Activated naive CD8-positive, alpha-beta T cell treated with anti-CD3 and anti-CD28 coated beads for 36 hours (primary cell): ENCODE measurements around the gene FAAH2. TPM values are rescaled to one million over a fixed set of nuclear protein-coding genes. Genes with fewer than 3 reads are reported as not detected.
"Not testable (repeated sequence)": the region's sequence is repeated elsewhere in the genome, so short reads cannot be mapped to it uniquely, and the experiment has no call there.

Experiments
- DNase-seq: peaks from one replicate; pipeline ENCODE4 v3.0.0; 2021
- H3K27ac Mint-ChIP-seq: one replicate; pipeline ENCODE4 v1.8.0; 2022; ENCODE audit warnings: mild to moderate bottlenecking, moderate library complexity, mixed read lengths
- H3K27me3 Mint-ChIP-seq: one replicate; pipeline ENCODE4 v1.8.0; 2022; ENCODE audit warnings: mild to moderate bottlenecking, mixed read lengths
- H3K36me3 Mint-ChIP-seq: one replicate; pipeline ENCODE4 v1.8.0; 2021; ENCODE audit warnings: mild to moderate bottlenecking, mixed read lengths
- H3K4me1 Mint-ChIP-seq: one replicate; pipeline ENCODE4 v1.8.0; 2021; ENCODE audit warnings: mixed read lengths
- H3K4me3 Mint-ChIP-seq: one replicate; pipeline ENCODE4 v1.8.0; 2022; ENCODE audit warnings: mild to moderate bottlenecking, moderate library complexity, mixed read lengths
- H3K9me3 Mint-ChIP-seq: one replicate; pipeline ENCODE4 v1.8.0; 2022; ENCODE audit warnings: mixed read lengths
- total RNA-seq, 2 experiments: library from RNA; stranded (reverse); gene quantifications; one replicate each; pipeline ENCODE4 v1.2.3, GENCODE V29; 2021

FAAH2 gene
- total RNA-seq, 2 experiments from 2014 or later, result 1.5 to 1.9 TPM

DNA sequence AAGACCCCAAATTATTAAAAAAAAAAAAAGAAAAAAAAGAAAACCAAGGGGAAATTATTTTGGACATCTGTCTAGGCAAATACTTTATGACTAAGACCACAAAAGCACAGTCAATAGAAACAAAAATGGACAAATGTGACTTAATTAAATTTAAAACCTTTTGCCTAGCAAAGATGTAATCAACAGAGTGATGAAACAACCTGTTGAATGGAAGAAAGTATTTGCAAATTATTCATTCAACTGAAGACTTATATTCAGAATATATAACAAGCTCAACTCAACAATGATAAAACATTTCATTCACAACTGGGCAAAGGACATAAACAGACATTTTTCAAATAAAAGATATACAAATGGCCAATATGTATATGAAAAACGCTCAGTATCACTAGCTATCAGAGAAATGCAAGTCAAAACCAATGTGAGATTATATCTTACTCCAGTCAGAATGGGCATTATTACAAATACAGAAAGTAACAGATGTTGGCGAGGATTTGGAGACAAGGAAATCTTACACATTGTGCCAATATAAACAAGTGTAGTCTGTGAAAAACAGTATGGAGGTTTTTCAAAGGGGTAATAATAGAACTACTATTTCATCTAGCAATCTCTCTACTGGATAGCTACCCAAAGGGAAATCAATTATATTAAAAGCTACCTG is 67.1 kb downstream of the FAAH2 start:
- H3K9me3 Mint-ChIP-seq, result peaks cover 5% of the 10 kb centered on the region
- no peak for DNase-seq
- H3K27me3 Mint-ChIP-seq, result no peaks in the 10 kb centered on the region
- H3K27ac Mint-ChIP-seq, result no peak overlapping the region
- no peak overlapping the region for H3K4me3 Mint-ChIP-seq
- H3K36me3 Mint-ChIP-seq, result peaks cover 5% of the 10 kb centered on the region
- no peaks in the 10 kb centered on the region for H3K4me1 Mint-ChIP-seq

DNA sequence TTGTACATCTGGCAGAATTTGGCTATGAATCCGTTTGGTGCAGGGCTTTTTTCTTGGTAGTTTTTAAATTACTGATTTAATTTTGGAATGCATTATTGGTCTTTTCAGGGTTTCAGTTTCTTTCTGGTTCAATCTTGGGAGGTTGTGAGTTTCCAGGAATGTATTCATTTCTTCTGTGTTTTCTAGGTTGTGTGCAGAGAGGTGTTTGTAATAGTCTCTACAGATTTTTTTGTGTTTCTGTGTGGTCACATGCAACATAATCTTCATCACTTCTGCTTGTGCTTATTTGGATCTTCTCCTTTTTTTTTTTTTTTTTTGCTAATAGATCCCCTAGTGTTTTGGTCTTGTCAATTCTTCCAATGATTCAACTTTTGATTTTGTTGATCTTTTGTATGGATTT is 77.6 kb downstream of the FAAH2 start:
- Mint-ChIP-seq H3K36me3 (peaks cover 23% of the 10 kb centered on the region), H3K4me3 (no peak overlapping the region), H3K27me3 (no peaks in the 10 kb centered on the region), H3K27ac (no peak overlapping the region), H3K4me1 (peaks cover 8% of the 10 kb centered on the region), H3K9me3 (peaks cover 4% of the 10 kb centered on the region)
- DNase-seq, result no peak

DNA sequence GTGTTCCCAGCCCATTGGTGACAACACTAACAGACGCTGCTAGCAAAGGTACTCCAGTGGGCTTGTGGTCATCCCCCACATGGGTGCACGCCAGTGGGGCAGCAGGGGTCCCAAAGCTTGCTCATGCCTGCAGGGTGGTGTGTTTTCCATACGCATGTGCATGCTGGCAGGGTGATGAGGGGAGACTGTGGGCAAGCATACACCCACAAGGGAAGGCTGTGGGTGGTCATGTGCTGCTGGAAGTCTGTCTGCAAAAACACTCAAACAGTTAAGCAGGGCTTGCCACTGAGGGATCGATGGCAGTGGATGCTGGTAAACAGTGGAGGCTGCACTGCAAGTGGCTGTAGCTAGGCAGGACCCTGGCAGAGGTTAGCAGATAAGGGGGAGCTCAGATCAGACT is 79.9 kb downstream of the FAAH2 start:
- Mint-ChIP-seq H3K27me3 (no peaks in the 10 kb centered on the region), H3K4me1 (peaks cover 8% of the 10 kb centered on the region), H3K27ac (no peak overlapping the region), H3K9me3 (peaks cover 4% of the 10 kb centered on the region), H3K4me3 (no peak overlapping the region), H3K36me3 (peaks cover 21% of the 10 kb centered on the region)
- DNase-seq, result no peak

DNA sequence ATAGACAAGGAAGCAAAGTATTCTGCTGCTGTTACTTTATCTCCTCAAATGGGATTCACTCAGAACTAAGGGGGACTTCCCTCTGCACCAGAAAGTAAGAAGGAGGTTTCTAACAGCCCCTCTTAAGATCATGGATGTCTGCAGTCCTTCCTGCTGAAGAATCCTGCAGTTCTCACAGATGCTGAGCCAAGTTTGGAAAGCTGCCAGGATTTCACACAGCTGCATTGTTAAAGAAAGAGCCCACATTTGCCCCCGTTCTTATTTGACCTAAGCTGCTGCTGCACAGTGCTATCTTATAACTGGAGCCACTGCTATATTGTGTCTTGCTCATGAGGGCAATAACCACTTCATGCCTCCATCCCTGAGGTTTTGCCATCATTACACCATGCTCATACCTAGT is 81.1 kb downstream of the FAAH2 start:
- peaks cover 14% of the 10 kb centered on the region for H3K36me3 Mint-ChIP-seq
- peaks cover 8% of the 10 kb centered on the region for H3K4me1 Mint-ChIP-seq
- no peak for DNase-seq
- H3K4me3 Mint-ChIP-seq, result no peak overlapping the region
- H3K27ac Mint-ChIP-seq, result no peak overlapping the region
- peaks cover 2% of the 10 kb centered on the region for H3K9me3 Mint-ChIP-seq
- H3K27me3 Mint-ChIP-seq, result no peaks in the 10 kb centered on the region

DNA sequence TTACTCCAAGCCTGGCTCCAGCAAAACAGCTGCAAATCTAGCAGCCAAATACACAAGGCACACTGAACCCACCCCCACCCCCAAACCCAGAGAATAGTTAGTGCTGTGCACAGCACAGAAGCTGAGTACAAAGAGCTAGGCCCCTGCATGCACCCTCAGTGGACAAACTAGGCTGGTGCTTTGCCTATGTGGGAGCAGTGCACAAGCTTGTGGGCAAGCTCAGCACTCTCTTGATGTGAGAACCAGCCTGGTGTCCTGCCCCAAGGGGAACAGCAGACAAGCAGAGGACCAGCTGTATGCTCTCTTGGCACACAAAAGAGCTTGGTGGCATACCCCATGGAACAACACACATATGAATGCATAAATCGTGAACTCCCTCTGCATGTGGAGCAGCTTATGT is 81.7 kb downstream of the FAAH2 start:
- H3K27me3 Mint-ChIP-seq, result no peaks in the 10 kb centered on the region
- no peak overlapping the region for H3K27ac Mint-ChIP-seq
- H3K9me3 Mint-ChIP-seq, result peaks cover 2% of the 10 kb centered on the region
- H3K36me3 Mint-ChIP-seq, result peaks cover 14% of the 10 kb centered on the region
- no peak overlapping the region for H3K4me3 Mint-ChIP-seq
- no peak for DNase-seq
- H3K4me1 Mint-ChIP-seq, result peaks cover 8% of the 10 kb centered on the region

DNA sequence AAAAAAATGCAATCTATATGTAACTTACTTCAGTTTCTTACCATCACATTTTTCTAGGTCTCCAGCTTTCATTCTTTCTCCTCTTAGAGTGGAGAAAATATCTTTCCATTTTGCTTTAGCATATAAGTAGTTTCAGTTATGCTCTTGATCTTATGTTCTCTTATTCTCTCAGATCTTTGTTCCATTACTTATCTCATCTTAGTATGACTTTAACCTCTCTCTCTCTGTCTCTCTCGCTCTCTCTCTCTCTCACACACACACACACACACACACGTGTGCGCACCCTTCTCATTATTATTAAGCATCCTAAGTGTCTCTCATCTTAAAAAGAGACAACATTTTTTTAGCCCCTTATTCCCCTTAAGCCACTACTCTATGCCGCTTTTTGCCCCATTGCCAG is 92.8 kb downstream of the FAAH2 start:
- H3K27ac Mint-ChIP-seq, result no peak overlapping the region
- no peaks in the 10 kb centered on the region for H3K4me1 Mint-ChIP-seq

DNA sequence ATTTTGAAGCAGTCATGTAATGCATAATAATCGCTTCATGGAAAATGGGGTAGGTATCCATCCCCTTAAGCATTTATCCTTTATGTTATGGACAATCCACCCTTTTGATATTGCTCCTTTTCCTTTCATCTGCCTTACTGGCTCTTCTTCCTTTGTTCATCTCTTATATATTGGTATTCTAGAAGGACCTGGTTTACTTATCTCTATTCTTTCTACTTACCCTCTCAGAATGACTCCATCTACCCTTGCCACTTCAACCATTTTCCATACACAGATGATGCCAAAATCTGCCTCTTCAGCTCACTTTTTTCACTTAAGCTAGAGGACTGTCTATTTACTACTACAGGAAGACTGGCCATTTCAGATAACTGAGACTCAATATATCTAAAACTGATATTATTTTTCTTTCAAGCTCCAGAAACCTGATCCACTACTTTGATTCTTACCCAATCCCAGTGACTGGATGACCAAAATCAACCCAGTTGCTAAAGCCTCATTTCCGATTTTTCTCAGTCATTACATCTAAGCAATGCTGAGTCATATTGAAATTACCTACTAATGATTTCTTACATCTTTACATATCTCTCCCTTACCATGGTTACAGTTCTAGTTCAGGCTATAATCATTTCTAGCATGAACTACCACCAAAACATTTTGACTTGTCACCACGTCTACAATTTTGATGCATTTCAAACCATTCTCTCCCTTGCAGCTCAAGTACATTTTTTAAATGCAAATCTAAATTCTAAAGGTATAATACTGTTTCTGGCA is 93.7 kb downstream of the FAAH2 start:
- peaks cover 2% of the 10 kb centered on the region for H3K9me3 Mint-ChIP-seq
- no peak for DNase-seq
- H3K36me3 Mint-ChIP-seq, result peaks cover 29% of the 10 kb centered on the region
- no peak overlapping the region for H3K27ac Mint-ChIP-seq
- no peaks in the 10 kb centered on the region for H3K27me3 Mint-ChIP-seq
- no peak overlapping the region for H3K4me3 Mint-ChIP-seq
- H3K4me1 Mint-ChIP-seq, result no peaks in the 10 kb centered on the region

More for the DNA sequence above, 92.8 kb downstream of the FAAH2 start:
- no peak overlapping the region for H3K4me3 Mint-ChIP-seq
- no peaks in the 10 kb centered on the region for H3K27me3 Mint-ChIP-seq
- H3K36me3 Mint-ChIP-seq, result peaks cover 29% of the 10 kb centered on the region
- no peak for DNase-seq
- peaks cover 2% of the 10 kb centered on the region for H3K9me3 Mint-ChIP-seq

DNA sequence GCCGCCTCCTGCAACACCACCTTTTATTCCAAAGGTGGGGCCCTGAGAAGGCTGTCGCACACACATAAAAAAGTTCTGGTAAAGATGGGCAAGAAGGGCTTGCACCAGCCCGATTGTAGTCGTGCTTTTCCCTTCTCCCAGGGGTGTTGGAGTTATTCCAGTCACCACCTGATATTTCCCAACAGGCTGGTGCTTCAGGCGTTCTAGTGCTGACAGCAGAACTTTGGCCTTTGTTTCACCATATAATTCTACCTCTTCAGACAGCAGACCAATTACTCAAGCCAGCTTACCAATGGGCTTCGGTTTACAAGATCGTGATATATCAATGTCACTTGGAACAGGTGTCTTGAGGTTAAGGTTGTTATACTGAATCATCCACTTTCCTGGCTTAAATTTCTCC is 107.7 kb downstream of the FAAH2 start:
- not testable (repeated sequence) for H3K27me3 Mint-ChIP-seq, H3K9me3 Mint-ChIP-seq, H3K4me3 Mint-ChIP-seq, DNase-seq, H3K4me1 Mint-ChIP-seq, H3K27ac Mint-ChIP-seq
- H3K36me3 Mint-ChIP-seq, result peaks cover 13% of the 10 kb centered on the region

DNA sequence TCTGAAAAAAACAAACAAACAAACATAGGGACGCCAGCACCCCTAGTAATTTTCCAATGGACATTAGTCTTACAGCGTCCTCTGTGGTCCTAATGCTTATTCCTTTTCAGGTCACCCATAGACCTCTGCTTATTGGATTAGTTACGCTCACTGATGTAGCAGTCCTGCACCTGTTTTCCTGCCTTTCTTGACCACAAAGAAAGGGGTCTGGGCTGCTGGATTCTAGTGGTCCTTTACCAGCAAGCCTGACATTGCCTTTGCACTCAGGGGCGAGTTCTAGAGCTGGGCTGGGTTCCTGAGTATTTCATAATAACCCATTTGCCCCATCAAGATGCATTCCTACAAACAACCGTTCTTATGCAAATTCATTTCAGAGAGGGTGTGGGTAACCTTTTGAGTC is 116.7 kb downstream of the FAAH2 start:
- DNase-seq, H3K36me3 Mint-ChIP-seq, H3K27ac Mint-ChIP-seq, H3K4me3 Mint-ChIP-seq, H3K27me3 Mint-ChIP-seq, H3K4me1 Mint-ChIP-seq: not testable (repeated sequence)
- peaks cover 10% of the 10 kb centered on the region for H3K9me3 Mint-ChIP-seq

DNA sequence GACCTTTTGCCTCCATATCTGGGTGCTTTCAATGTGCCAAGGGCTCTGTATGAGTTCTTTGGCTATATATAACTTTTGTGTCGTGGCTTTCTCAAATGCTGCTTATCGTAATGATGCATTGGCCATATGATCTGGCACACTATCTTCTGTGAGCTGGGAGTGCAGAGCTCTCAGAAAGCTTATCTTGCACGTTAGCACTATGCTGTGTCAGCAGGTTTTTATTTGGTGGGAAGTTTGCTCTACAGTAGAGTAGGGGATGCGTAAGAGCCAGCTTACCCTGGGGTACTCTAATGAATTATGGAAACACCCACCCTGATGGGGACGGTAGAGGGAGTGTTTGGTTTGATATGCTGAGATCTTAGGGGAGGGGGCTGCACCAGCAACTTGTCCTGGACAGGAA is 119.6 kb downstream of the FAAH2 start:
- DNase-seq, result no peak
- Mint-ChIP-seq H3K36me3 (peaks cover 9% of the 10 kb centered on the region), H3K27me3 (no peaks in the 10 kb centered on the region), H3K27ac (no peak overlapping the region), H3K9me3 (peaks cover 10% of the 10 kb centered on the region), H3K4me1 (no peaks in the 10 kb centered on the region), H3K4me3 (no peak overlapping the region)

DNA sequence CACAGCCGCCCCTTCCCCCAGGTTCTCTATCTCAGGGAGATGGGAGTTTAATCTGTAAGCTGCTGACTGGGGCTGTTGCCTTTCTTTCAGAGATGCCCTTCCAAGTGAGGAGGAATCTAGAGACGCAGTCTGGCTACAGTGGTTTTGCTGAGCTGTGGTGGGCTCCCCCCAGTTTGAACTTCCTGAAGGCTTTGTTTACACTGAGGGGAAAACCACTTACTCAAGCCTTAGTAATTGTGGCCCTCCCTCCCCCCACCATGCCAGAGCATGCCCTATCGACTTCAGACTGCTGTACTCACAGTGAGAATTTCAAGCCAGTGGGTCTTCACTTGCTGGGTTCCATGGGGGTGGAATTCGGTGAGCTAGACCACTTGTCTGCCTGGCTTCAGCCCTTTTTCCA is 131.3 kb downstream of the FAAH2 start:
- DNase-seq, result no peak
- H3K4me1 Mint-ChIP-seq, result no peaks in the 10 kb centered on the region
- H3K27me3 Mint-ChIP-seq, result no peaks in the 10 kb centered on the region
- no peak overlapping the region for H3K4me3 Mint-ChIP-seq
- peaks cover 21% of the 10 kb centered on the region for H3K36me3 Mint-ChIP-seq
- peaks cover 14% of the 10 kb centered on the region for H3K9me3 Mint-ChIP-seq
- no peak overlapping the region for H3K27ac Mint-ChIP-seq

DNA sequence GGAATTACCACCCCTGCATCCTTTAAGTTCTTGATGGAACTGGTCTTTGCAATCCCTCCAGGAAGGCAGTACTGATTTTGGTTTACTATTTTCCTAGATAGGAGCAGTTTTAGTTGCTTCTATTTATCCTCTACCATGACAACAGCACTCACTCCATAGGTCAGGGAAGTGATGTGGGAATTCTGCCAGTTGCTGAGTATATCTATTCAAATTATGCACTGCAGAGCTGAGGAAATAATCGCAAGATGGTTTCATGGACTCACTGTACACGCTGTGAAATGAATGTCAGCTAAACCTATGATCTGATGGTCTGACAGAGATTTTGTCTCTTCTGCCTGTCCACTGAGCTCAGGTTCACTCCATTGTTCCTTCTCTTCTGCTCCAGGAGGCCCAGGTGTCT is 135.8 kb downstream of the FAAH2 start:
- peaks cover 4% of the 10 kb centered on the region for H3K9me3 Mint-ChIP-seq
- no peak for DNase-seq

DNA sequence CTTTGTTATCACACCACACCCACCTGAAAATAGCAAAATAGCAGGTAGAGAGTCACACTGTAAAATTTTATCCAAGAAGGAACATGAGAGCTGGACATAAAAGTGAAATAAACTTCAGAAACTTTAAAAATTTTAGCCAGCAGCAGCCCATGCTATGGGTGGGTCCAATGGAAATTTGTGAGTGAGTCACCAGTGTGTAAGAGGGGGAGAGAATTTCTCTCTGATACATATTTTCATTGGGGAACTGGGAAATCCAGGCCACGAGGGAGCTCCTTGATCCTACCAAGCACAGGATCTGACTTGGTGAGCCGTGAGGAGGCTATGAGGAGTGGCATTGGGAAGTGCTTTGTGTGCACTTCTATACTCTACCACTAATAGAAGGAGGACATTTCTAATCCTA is 136.3 kb downstream of the FAAH2 start:
- peaks cover 4% of the 10 kb centered on the region for H3K9me3 Mint-ChIP-seq
- no peak overlapping the region for H3K4me3 Mint-ChIP-seq
- H3K36me3 Mint-ChIP-seq, result peaks cover 8% of the 10 kb centered on the region
- H3K27me3 Mint-ChIP-seq, result no peaks in the 10 kb centered on the region
- no peaks in the 10 kb centered on the region for H3K4me1 Mint-ChIP-seq
- H3K27ac Mint-ChIP-seq, result no peak overlapping the region
- no peak for DNase-seq

More for the DNA sequence above, 135.8 kb downstream of the FAAH2 start:
- peaks cover 8% of the 10 kb centered on the region for H3K36me3 Mint-ChIP-seq
- no peak overlapping the region for H3K27ac Mint-ChIP-seq
- no peak overlapping the region for H3K4me3 Mint-ChIP-seq
- H3K27me3 Mint-ChIP-seq, result no peaks in the 10 kb centered on the region
- no peaks in the 10 kb centered on the region for H3K4me1 Mint-ChIP-seq

DNA sequence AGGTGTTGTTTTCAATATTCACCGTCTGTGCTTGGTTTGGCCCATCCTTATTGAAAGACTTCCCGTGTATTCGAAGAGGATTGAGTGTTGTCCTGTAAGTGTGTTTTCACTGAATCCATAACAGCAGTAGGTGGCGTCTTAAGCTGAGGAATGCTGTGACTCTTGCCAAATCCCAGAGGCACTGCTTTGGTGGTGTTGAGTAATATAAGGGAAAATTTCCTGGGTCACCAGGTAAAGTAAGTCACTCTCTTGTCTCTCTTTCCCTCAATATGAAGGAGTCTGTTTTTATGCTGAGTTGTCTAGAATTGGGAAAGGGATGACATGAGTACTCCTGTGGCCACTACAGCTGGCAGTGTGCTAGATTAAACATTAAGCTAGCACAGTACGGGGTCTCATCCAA is 158.6 kb downstream of the FAAH2 start:
- no peak for DNase-seq
- no peak overlapping the region for H3K4me3 Mint-ChIP-seq
- H3K36me3 Mint-ChIP-seq, result peaks cover 14% of the 10 kb centered on the region
- no peaks in the 10 kb centered on the region for H3K27me3 Mint-ChIP-seq
- peaks cover 3% of the 10 kb centered on the region for H3K9me3 Mint-ChIP-seq
- H3K27ac Mint-ChIP-seq, result no peak overlapping the region
- H3K4me1 Mint-ChIP-seq, result no peaks in the 10 kb centered on the region

DNA sequence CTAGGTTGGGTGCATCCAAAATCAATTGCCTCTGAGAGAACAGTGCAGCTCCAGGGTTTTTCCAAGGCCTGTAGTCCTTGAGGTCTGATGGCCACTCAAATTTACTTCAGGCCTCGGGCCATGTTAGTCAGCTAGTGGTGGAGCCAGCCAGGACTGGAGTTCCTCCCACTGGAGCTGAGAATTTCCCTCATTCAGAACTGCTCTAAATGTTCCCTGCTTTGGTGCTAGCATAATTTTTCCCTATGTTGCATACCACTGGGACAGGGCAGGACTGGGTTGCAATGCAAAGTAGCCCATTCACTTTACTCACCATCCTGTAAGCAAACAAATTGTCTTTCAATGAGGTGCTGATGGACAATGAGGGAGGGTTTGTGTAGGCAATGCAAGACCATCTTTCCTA is 159.3 kb downstream of the FAAH2 start:
- H3K9me3 Mint-ChIP-seq, result peaks cover 3% of the 10 kb centered on the region
- H3K36me3 Mint-ChIP-seq, result peaks cover 14% of the 10 kb centered on the region
- no peak overlapping the region for H3K4me3 Mint-ChIP-seq
- no peak for DNase-seq
- no peaks in the 10 kb centered on the region for H3K27me3 Mint-ChIP-seq
- no peak overlapping the region for H3K27ac Mint-ChIP-seq
- no peaks in the 10 kb centered on the region for H3K4me1 Mint-ChIP-seq

DNA sequence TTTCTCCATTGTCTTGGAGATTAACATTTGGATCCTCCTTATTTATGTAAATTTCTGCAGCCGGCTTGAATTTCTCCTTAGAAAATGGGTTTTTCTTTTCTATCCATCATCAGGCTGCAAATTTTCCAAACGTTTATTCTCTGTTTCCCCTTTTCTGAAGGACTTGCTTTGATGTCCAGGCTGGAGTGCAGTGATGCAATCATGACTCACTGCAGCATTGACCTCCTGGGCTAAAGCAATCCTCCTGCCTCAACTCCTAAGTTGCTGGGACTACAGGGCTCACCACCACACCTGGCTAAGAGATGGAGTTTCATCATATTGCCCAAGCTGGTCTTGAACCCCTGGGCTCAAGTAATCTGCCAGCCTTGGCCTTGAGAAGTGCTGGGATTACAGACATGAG is 161.3 kb downstream of the FAAH2 start:
- Mint-ChIP-seq H3K4me1 (no peaks in the 10 kb centered on the region), H3K27ac (no peak overlapping the region), H3K9me3 (no peaks in the 10 kb centered on the region), H3K4me3 (no peak overlapping the region), H3K36me3 (peaks cover 15% of the 10 kb centered on the region), H3K27me3 (no peaks in the 10 kb centered on the region)
- DNase-seq, result no peak
